A549 (cell line): ENCODE results near the gene RNF113A.

ENCODE experiments used
- BHLHE40 ChIP-seq: IDR thresholded peaks from 2 replicates; pipeline ENCODE4 v1.6.1; 2012; ENCODE audit warnings: low read depth, low read length, inconsistent platforms
- ESRRA ChIP-seq: fragments of 150-350 bp; IDR thresholded peaks from 2 replicates; pipeline ENCODE4 v1.6.1; 2014; ENCODE audit warnings: mild to moderate bottlenecking, low read length, borderline replicate concordance
- SMC3 ChIP-seq: fragments of >200 bp; sonication (Bioruptor Twin); formaldehyde crosslinking; IDR thresholded peaks from 3 replicates; pipeline ENCODE4 v1.6.1; 2018; ENCODE audit warnings: inconsistent platforms

GRCh38 chrX:119870626-119871131, 854 bp downstream of the RNF113A start:
- TF ChIP-seq ESRRA, result no peak
- TF ChIP-seq BHLHE40, result no peak
- TF ChIP-seq SMC3, result no peak
